ENCODE measurements around the gene ANKRD6.

ANKRD6 gene

DNA sequence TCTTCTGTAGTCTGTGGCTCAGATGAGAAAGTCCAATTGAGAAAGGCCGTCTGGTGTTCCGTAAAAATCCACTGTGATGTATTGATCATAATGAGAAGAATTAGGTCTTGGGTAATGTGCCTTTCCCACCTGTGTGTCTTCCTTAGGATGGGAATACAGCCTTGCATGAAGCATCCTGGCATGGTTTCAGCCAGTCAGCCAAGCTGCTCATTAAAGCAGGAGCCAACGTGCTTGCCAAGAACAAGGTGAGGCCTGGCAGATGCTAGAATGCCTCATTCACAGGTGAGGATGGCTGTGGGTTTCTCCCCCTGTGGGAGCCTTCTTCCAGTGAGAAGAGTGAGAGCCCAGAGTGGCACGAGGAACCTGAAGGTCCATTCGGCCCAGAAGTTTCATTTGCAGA, 172.9 kb downstream of the ANKRD6 start:
- DNase-seq (ENCODE audit: extremely low read depth, insufficient read length), result no peak
- TF ChIP-seq, protein P1, sequence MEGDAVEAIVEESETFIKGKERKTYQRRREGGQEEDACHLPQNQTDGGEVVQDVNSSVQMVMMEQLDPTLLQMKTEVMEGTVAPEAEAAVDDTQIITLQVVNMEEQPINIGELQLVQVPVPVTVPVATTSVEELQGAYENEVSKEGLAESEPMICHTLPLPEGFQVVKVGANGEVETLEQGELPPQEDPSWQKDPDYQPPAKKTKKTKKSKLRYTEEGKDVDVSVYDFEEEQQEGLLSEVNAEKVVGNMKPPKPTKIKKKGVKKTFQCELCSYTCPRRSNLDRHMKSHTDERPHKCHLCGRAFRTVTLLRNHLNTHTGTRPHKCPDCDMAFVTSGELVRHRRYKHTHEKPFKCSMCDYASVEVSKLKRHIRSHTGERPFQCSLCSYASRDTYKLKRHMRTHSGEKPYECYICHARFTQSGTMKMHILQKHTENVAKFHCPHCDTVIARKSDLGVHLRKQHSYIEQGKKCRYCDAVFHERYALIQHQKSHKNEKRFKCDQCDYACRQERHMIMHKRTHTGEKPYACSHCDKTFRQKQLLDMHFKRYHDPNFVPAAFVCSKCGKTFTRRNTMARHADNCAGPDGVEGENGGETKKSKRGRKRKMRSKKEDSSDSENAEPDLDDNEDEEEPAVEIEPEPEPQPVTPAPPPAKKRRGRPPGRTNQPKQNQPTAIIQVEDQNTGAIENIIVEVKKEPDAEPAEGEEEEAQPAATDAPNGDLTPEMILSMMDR (IDR thresholded peaks at IDR 0.05; ENCODE audit: insufficient read depth, low read length, poor library complexity, severe bottlenecking), result no peak
- no peak overlapping the region for H3K4me3 ChIP-seq (replicated peaks; ENCODE audit: low read depth, low read length)
- H3K36me3 ChIP-seq (ENCODE audit: control insufficient read depth, insufficient read depth, low read length), result no peaks in the 10 kb centered on the region
- no peaks in the 10 kb centered on the region for H3K27me3 ChIP-seq (replicated peaks; ENCODE audit: control insufficient read depth, insufficient read depth, low read length)

DNA sequence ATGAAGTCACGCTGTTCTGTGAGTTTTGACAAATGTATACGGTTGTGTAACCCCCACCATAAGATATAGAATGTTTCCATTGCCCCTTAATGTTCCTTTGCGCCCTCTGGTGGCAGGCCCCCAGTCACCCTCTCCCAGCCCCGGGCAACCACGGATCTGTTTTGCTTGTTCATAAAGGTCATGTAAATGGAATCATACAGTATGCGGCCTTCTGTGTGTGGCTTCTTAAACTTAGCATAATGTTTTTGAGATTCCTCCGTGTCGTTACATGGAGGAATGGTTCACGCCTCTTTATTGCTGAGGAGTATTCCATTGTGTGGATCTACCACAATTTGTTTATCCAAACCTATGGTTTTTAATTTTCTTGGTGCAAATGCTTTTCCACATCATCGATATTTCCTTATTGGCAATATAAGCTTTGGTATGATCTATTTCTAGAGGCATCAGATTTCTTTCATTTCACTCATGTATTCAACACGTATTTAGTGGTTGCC, 177.2 kb downstream of the ANKRD6 start:
- peak; percentile 68 for DNase-seq (ENCODE audit: extremely low read depth, insufficient read length)
- no peak overlapping the region for H3K4me3 ChIP-seq (replicated peaks; ENCODE audit: low read depth, low read length)
- TF ChIP-seq, protein P1 (IDR thresholded peaks at IDR 0.05; ENCODE audit: insufficient read depth, low read length, poor library complexity, severe bottlenecking), result peak; percentile 92
- no peaks in the 10 kb centered on the region for H3K27me3 ChIP-seq (replicated peaks; ENCODE audit: control insufficient read depth, insufficient read depth, low read length)
- no peaks in the 10 kb centered on the region for H3K36me3 ChIP-seq (ENCODE audit: control insufficient read depth, insufficient read depth, low read length)

DNA sequence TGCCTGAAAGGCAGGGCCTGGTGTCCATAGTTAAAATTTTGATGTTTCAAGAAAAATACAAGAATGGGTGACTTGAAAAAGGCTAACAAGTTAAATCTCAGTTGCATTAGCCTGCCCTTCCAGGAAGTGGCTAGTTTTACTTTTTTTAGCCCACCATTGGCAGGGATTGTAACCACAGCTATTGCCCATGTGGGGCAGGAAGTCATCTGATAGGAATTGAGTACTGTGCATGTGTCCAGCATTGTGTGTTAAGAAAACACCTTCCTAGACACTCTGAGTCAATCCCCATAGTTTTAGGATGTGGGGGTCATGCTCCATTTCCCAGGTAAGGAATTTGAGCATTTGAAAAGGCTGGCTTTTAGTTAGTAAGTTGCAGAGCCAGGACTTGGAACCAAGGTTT, 178.7 kb downstream of the ANKRD6 start:
- TF ChIP-seq, protein P1 (IDR thresholded peaks at IDR 0.05; ENCODE audit: insufficient read depth, low read length, poor library complexity, severe bottlenecking), result no peak
- DNase-seq (ENCODE audit: extremely low read depth, insufficient read length), result no peak
- Histone ChIP-seq H3K27me3 (replicated peaks; ENCODE audit: control insufficient read depth, insufficient read depth, low read length) (no peaks in the 10 kb centered on the region), H3K36me3 (ENCODE audit: control insufficient read depth, insufficient read depth, low read length) (no peaks in the 10 kb centered on the region), H3K4me3 (replicated peaks; ENCODE audit: low read depth, low read length) (no peak overlapping the region)

GRCh38 chr6:89612121-89612520, 179.2 kb downstream of the ANKRD6 start:
- Histone ChIP-seq H3K4me3 (replicated peaks; ENCODE audit: low read depth, low read length) (no peak overlapping the region), H3K27me3 (replicated peaks; ENCODE audit: control insufficient read depth, insufficient read depth, low read length) (no peaks in the 10 kb centered on the region), H3K36me3 (ENCODE audit: control insufficient read depth, insufficient read depth, low read length) (no peaks in the 10 kb centered on the region)
- TF ChIP-seq, protein P1 (IDR thresholded peaks at IDR 0.05; ENCODE audit: insufficient read depth, low read length, poor library complexity, severe bottlenecking), result no peak
- no peak for DNase-seq (ENCODE audit: extremely low read depth, insufficient read length)

DNA sequence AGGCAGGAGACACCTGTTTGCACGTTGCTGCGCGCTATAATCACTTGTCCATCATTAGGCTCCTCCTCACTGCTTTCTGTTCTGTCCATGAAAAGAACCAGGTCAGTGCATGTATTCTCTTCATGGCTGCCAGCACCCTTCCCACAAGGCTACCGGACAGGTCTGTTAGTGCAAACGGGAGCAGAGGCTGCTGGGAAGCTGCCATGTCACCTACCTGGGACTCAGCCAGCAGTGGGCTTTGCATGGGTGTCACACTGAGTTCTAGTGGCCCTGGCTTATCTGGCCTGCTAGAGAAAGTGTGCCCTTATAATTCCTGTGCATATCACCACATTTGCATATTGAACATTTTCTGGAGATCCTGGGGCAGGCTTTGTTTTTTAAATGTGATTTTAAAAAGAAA, 180.8 kb downstream of the ANKRD6 start:
- TF ChIP-seq, protein P1 (IDR thresholded peaks at IDR 0.05; ENCODE audit: insufficient read depth, low read length, poor library complexity, severe bottlenecking), result no peak
- no peaks in the 10 kb centered on the region for H3K36me3 ChIP-seq (ENCODE audit: control insufficient read depth, insufficient read depth, low read length)
- no peak overlapping the region for H3K4me3 ChIP-seq (replicated peaks; ENCODE audit: low read depth, low read length)
- no peaks in the 10 kb centered on the region for H3K27me3 ChIP-seq (replicated peaks; ENCODE audit: control insufficient read depth, insufficient read depth, low read length)
- no peak for DNase-seq (ENCODE audit: extremely low read depth, insufficient read length)

DNA sequence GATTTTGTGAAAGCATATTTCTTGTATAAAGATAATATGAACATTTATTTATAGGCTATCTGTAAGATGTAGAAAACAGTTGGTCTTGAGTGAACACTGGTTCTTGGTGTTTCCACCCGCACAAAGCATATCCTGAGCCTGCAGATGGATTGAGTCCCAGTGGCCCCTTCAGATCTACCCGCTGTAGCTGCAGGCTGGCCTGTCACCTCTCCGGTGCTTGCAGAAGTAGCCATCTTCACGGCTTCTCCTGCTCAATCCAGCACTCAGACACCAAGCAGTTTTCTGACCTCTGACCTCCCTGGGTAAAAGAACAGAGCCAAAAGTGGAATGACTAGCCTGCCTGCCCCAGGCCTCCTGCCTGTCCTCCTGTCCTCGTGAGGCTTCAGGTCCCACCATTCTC, 182.9 kb downstream of the ANKRD6 start:
- Histone ChIP-seq H3K4me3 (replicated peaks; ENCODE audit: low read depth, low read length) (no peak overlapping the region), H3K36me3 (ENCODE audit: control insufficient read depth, insufficient read depth, low read length) (no peaks in the 10 kb centered on the region), H3K27me3 (replicated peaks; ENCODE audit: control insufficient read depth, insufficient read depth, low read length) (no peaks in the 10 kb centered on the region)
- no peak for DNase-seq (ENCODE audit: extremely low read depth, insufficient read length)
- TF ChIP-seq, protein P1 (IDR thresholded peaks at IDR 0.05; ENCODE audit: insufficient read depth, low read length, poor library complexity, severe bottlenecking), result no peak
